ENCODE data around the gene KRT8.

The KRT8 gene

DNA sequence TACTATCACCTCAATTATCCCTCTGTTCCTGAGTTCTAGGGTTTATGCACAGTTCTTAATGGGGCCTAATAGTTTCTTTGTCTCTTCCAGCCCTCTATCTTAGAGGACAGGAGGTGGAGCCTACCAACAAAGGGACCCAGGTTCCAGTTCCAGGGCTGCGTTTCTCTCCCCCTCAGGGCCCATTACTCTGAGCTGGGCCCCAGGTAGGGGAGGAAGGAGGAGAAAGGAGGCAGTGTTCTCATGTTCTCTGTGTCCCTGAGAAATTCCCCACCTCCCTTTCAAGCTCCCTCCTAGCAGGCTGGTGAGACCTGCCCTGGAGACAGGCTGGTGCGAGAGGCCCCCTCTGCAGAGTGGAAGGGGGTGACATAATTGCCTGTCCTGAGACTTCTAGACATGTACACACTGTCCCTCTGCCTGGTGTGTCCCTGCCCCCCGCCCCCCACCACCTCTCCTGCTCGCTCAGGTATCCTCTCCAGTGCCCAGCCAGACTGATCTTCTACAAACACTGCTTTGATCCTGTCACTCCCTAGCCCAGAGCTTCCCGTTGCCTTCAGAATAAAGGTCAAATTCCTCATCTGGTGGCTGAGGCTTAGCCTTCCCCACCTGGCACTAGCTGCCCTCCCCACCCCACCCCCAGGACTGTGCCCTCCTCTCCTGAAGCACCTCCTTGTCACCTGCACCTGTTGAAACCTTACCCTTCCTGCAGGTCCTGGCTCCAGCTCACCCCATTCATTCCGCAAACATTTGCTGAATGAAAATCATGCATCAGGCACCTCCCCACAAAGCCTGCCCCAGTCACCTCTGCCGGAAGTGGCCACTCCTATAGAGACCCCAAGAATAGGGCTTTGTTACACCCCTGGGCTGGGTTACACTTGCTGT lies 21.1 kb upstream of the KRT8 start:
- no peak for DNase-seq

DNA sequence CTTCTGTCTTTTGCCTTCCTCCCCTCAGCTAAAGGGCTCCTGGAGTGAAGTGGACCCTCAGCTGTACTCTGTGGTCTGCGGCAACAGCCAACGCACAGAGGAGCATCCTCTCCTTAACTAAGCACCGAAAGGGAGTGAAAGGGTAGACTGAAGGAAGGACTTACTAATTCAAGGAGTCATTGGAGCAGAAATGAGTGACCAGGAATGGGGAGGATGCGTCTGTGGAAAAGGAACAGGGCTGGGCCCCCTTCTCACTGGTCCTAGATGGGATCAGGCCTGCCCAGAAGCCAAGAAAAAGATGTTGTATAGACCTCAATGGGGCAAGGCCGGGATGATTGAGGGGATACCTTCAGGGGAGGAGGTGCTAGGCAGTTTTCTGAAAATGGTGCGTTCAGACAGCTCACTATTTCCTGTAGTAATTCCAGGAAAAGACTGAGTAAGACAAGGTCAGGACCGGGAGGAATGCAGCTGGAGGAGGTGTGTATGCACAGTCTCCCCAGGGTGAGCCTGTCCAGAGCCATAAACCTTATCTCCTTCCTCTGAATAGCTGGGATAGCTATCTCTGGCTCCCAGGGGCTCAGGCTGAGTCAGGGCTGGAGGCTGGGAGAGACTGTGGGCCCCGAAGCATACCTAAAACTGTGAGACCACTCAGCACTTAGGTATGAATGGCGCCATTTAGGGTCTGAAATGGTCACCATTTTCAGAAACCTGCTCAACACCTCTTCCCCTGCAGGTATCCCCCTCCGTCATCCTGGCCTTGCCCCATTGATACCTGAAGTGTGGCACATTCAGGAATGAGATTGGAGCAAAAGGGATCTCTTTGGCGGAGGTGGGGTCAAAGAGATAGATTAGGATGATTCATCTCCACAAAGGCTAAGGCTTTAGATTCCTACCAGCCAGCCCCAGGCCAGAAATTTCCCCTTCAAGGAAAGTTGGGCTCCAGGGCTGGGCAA lies 20.2 kb upstream of the KRT8 start:
- DNase-seq = no peak

DNA sequence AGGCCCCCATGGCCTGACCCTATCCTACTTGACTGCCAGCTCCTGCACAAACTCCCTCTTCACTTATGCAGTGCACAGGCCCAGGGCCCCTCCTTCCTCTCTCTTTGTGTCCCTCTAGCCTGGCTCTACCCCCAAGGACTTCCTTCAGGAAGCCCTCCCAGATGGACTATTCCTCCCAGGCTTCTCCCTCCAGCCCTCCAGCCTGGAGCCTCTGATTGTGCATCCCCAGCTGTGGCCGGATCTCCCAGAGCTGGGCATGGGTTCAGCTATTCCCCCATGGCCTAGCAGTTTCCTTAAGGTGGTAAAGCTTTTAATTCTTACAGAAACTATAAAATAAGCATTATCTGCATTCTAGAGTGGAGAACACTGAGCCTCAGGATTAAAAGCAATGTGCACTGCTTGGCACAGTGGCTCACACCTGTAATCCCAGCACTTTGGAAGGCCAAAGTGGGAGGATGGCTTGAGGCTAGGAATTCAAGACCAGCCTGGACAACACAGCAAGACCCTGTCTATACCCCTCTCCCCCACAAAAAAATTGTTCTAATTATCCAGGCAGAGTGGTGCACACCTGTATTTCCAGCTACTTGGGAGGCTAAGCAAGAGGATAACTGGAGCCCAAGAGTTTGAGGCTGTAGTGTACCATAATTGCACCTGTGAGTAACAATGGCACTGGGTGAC lies 16.8 kb upstream of the KRT8 start:
- DNase-seq = no peak

DNA sequence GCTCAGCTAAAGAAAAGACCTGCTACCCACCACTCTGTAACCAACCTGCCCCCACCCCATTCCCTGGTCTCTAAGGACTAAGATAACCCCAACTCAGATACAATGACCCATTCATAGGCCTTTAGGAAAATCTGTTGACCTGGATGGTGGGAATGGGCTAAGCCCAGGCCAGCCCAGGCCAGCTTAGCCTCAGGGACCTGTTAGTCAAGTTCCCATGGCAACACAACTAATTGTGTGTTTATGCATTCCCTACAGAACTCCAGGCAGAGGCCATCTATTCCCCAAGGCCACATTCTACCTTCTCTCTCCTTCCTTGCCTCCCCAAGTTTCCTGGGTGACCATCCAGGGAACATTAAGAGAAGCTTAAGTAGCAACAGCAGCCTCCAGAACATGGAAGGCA lies 16.1 kb upstream of the KRT8 start:
- no peak for DNase-seq

DNA sequence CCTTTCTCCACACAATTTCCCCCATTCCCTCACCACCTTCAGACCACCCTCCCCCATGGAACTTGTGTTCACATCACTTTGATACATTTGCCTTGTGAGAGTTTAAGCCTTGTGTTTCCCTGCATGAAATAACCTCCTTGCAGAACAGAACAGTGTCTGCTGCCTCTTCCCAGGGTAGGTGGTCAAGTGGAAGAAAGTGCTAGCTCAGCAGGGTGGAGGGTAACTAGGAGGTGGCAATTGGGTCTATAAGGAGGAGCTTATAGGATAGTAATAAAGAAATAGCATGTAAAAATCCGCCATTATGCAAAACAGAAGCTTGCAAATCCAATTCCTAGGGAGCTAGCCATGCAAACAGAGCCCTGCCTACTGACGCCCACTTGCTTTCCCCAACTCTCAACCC lies 13.9 kb upstream of the KRT8 start:
- DNase-seq = no peak

DNA sequence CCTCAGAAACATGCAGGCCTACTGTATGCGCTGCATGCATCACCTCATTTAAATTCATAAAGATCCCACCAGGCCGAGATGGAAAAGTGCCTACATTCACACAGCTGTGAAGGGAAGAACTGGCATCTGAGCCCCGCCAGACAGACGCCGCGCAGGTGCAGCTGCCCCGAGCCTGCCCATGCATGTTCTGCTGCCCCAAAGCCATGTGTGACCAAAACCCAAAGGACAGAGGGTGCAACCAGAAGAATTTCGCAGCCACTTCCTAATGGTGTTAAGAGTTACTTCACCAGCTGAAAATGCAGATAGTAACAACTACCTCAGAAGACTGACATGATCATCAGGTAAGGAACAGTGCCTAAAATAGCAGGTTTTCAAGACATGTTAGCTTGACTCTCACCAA lies 13.5 kb upstream of the KRT8 start:
- DNase-seq = no peak

DNA sequence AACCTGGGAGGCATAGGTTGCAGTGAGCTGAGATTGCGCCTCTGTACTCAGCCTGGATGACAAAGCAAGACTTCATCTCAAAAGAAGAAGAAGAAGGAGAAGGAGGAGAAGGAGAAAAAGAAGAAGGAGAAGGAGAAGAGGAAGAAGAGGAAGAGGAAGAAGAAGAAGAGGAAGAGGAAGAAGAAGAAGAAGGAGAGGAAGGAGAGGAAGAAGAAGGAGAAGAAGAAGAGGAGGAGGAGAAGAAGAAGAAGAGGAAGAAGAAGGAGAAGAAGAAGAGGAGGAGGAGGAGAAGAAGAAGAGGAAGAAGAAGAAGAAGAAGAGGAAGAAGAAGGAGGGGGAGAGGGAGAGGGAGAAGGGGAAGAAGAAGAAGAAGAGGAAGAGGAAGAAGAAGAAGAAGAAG lies 12.9 kb upstream of the KRT8 start:
- no peak for DNase-seq

DNA sequence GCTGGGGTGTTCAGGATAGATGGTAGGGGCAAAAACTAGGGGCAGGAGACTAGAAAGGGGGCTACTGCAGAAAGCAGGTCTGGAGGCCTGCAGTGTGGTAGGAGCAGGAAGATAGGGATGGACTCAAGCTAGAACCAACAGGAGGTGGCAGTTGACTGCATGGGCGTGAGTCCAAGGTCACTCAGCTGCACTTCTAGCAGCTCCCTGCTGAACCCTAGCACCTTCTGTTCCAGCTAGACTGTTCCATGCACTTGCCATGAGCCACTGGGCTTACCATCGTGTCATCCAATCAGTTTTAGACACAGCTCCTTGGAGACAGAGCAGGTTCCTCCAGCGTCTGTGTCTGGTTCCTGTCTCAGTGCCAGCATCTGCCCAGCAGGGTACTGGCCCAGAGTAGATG lies 11.3 kb upstream of the KRT8 start:
- no peak for DNase-seq

DNA sequence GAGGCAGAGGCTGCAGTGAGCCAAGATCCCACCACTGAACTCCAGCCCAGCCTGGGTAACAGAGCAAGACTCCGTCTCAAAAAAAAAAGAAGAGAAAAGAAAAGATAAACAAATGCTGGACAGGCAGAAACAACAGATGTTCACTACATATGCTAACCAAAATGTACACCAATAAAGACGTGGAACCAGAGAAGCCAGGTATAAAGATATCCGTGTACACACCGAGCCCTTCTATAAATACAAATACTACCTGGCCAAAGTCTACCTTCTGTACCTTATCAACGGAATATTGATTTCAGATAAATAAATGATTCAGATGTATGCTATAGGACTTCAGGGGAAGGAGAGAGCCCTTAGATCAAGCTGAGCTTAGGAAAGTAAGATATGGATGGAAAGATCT lies 10.8 kb upstream of the KRT8 start:
- DNase-seq = no peak

DNA sequence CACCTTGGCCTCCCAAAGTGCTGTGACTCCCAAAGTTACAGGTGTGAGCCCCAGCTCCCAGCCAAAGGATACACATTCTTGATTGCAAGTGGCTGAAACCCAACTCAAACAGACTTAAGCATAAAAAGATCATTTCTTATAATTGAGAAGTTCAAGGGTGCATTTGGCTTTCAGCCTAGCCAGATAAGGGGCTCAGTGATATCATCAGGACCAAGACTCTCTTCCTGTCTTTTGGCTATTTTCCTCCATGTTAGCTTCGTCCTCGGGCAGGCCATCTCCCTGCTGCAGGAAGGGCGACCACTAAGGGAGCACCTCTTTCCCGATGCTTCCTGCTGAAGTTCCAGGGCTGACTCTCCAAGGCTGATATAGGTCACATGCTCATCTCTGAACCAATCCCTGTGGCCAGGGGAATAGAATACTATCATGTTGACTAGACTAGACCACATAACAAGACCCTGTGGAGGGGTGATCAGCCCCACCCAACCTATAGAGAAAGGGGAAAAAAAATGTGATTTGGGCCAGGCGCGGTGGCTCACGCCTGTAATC lies 9.8 kb upstream of the KRT8 start:
- no peak for DNase-seq

DNA sequence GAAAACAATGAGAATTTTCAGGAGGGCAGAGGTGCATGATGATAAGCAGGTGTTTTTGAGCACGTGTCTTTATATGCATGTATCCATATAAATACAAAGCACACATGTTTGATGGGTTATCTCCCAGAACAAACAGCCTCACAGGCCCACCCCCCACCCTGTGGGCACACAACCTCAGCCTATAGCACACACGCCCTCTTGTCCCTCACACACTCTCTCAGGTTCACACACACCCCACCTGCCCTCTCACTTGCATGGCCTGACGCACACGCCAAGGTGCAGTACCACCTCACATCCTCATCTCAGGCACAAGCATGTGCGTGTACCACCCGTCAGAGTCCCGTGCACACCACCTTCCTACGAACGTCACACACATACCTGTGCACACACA lies 8.6 kb upstream of the KRT8 start:
- no peak for DNase-seq

DNA sequence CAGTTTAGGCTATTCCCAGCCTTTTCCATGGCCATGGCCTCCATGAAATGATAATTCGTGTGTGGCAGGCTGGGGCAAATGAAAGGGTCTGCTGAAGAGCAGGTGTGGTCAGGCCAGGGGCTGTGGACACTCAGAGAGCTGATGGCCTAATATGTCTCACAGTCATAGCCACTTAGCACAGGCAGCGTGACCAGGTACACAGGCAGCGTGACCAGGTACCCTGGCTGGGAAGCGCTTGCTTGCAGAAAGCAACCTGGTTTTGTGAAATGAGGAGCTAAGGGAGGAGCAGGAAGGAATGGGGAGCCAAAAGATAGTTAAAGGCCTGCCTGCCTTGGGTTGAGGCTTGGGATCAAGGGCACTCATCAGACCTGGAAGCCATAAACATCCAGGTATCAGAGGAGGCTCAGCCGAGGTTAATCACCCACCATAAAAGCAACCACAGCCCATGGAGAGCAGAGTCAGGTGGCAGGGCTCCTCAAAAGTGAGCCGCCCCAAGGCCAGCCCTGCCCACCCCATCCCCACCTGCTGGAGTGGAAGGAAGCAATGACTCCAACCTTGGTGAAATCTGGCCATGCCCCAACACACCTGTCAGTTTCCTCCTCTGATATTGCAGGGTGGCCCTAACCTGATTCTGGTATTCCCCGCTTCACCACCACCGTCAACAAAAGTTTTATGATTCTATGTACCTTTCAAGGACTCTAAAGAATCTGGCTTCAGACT lies 8.0 kb upstream of the KRT8 start:
- DNase-seq = no peak

DNA sequence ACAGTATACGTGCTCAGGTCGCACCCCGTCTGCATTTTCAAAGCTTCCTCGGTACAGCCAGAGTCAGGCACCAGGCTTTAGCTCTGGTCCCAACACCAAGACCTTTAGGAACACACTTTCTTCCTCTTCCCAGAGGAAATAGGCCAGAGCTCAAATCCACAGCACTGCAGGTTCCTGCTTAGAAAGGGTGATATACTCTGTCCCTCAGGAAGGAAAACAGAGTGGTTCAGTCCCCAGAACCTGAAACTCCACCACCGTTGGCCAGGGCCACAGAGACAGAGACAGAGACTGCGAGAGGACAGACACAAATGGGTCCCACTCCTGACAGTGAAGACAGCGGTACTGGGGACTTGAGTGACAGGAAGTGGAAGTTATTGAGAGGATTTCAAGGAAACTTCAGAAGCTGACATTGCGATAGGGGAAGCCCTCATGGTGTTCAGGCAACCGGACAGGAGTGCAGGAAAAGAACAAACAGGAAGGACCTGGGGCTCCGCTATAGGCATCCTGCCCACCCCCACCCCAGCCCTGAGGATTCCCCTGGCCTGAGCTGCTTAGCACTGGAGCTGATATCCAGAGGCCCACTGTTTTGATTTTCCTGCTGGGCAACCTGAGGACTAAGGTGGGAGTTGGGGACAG lies 5.5 kb upstream of the KRT8 start:
- DNase-seq = no peak

DNA sequence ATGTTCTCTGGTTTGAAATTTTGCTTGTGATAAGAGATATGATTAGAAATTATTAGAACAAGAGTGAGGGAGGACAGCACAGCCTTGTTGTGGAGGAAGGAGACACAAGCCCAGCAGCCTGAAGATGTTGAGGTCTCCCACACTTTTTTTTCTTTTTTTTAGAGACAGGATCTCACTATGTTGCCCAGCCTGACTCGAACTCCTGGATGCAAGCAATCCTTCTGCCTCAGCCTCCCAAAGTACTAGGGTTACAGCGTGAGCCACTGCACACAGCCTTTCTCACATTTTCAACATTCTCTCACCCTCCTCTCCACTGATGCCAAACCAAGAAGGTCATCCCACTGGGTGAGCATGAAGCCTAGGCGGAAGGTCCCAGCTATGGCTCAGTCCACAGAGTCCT lies 4.9 kb upstream of the KRT8 start:
- DNase-seq = no peak

DNA sequence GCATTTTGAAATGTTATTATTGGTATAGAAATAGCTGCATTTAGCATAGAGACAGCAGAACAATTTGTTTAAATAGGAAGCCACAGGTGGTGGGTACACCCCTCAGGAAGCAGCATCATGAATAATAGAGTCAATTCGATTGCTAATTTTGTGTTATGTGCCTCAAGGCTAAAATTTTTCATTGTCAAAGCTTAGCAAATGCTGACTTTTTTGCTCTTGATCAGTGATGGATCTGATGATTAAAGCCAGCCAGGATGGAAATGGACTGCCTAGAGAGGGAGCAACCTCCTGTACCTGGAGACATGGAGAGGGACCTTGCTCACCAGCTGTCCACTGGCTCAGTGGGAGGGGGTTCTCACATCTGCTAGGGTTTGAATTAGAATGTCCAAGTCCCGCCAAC lies 4.5 kb upstream of the KRT8 start:
- no peak for DNase-seq

DNA sequence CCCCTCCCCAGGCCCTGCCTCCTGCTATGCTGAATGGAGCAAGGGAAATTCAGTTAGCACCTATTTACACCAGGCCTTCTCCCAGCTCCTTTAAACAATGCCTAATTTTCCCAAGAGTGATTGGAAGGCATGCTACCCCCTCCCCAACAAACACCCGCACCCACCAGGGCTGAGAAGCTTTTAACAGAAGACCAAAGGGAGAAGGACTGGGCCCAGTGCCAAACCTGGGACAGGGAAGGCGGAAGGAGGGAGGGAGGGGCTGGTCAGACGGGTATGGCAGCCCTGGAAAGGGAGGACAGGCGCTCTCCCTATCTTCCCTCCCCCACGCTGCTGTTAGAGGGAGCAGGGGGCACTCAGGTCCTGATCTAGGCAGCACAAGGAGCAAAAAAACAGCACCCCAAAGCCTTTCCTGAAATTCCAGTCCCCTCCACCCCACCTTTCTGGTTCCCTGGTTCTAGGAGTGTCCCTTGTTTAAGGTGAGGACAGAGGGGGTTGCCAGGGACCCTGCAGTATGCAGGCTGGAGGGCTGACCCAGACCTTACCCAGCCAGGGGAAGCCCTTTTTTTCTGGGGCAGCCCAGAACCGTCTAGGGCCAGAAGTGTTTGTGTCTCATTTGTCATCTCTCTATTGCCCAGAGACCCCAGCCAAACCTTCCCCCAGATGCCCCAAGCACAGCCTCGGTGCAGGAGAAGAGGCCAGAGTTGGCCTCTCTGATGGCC lies 2.4 kb upstream of the KRT8 start:
- no peak for DNase-seq

DNA sequence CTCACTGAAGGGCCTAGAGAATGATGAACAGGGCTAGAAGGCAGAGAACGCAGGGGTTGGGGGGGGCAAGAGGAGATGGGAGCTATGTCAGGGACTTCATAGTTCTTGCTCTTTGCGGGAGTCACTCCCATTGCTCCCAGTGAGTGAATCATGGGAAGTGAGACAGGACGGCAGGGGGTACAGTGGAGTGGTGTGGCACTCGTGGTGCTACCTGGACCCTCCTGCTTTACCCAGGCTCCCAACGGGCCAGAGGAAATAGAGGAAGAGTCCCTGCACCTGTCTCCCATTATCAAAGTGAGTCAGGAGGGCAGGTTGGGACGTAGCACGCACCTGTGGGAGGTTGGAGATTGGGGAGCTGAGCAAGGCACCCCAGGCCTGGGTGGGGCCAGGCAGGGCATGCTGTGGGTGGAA lies 1.3 kb upstream of the KRT8 start:
- DNase-seq = no peak

DNA sequence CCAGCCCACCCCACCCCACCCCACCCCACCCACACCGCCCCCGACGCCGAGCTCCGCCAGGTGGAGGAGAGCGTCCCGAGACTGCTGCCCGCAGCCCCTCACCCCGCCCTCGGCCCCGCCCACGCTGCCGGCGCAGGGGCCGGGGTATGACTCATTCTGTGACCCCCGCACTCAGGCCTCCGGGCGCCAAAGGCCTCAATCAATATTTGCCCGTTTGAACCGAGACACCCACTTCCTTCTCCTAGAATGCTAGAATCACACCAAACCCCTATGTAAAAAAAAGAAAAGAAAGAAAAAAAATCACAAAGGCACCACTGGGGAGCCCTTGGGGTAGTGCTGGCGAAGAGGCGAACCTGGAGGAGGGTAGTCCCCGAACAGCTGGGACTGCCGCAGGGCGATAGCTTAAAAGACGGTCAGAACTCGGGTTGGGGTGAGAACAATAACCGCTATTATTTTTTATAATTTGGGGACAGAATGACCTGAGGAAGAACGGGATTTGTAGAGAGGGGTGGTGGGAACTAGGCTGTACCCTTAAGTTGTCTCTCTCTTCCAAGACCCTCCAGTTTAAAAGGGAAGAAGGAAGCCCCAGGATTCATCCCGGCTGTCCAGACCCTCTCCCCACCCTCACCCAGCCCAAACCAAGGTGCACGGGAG lies 894 bp downstream of the KRT8 start:
- DNase-seq = no peak

DNA sequence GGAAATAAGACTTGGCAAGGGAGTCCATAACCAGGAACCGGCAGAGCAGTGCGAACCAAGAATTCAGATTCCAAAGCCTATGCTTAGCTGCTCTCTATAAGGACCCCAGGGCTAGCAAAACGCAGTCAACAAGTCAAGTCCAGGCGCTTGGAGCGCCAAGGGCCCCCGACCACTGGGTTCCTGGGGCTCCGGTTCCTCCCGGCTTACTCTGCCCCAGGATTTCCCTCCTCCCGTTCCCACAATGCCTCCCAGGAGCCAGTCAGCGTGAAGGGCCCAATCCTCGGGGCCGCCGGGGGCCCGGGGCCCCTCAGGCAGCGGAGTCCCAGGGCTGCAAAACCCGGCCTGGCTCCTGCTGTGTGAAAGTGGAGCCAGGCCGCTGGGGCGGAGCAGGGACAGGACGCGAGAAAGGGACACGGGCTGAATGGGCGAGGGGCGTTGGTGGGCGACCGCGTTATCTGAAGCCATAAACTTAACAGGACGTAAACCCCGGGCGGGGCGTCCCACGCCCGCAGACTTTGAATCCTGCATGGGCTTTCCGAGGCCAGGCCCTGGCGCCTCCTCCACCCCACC lies 1.5 kb downstream of the KRT8 start:
- DNase-seq = no peak
